HEK293 (cell line): Measurements from ENCODE around the gene NLGN4Y.
"Not testable (repeated sequence)": the region's sequence is repeated elsewhere in the genome, so short reads cannot be mapped to it uniquely, and the experiment has no call there.

ENCODE experiments used
- CTCF ChIA-PET: fragments of 350-600 bp; formaldehyde crosslinking; extraction: SDS; loops from one replicate; lab custom pipeline; 2021; ENCODE audit warnings: antibody characterized with exemption; lab: Yijun Ruan, JAX
- POLR2A ChIA-PET: fragments of 300-600 bp; formaldehyde crosslinking; extraction: SDS; loops from one replicate; lab custom pipeline; 2020; ENCODE audit warnings: antibody characterized with exemption, inconsistent platforms; lab: Yijun Ruan, JAX
- H3K27ac ChIP-seq: fragments of 200-500 bp; sonication (Bioruptor generic); 2 replicates; pipeline ENCODE4 v1.5.1; 2014; ENCODE audit warnings: low read depth, low read length, control low read depth, inconsistent platforms; ENCODE audit errors: extremely low read depth
- H3K36me3 ChIP-seq, 2 experiments: fragments of 200-500 bp in 1 of 2; sonication (Bioruptor generic) in 1 of 2; 1 replicate in 1 of 2; 2 replicates in 1 of 2; pipeline ENCODE4 v1.5.1; 2014 to 2017; ENCODE audit warnings: inconsistent platforms in 2 of 2, low read length in 2 of 2; ENCODE audit not compliant: control insufficient read depth in 2 of 2, insufficient read depth in 1 of 2
- H3K4me1 ChIP-seq: fragments of 200-500 bp; sonication (Bioruptor generic); 2 replicates; pipeline ENCODE4 v1.5.1; 2014; ENCODE audit warnings: mild to moderate bottlenecking, low read length, inconsistent platforms; ENCODE audit not compliant: control insufficient read depth, insufficient read depth
- H3K4me3 ChIP-seq: 2 replicates; pipeline ENCODE4 v1.5.1; 2011; ENCODE audit warnings: low read depth, mild to moderate bottlenecking, control low read depth, low read length, moderate library complexity
- H3K9me3 ChIP-seq: fragments of 200-500 bp; sonication (Bioruptor generic); 2 replicates; pipeline ENCODE4 v1.5.1; 2014; ENCODE audit warnings: low read depth, low read length, inconsistent platforms; ENCODE audit not compliant: control insufficient read depth, insufficient read depth
- HIC1 ChIP-seq: fragments of 450-650 bp; formaldehyde crosslinking; IDR thresholded peaks from 2 replicates; pipeline ENCODE4 v1.5.1; 2016; ENCODE audit warnings: missing biosample characterization, missing genetic modification characterization
- HOXD13 ChIP-seq: sonication (generic); formaldehyde crosslinking; IDR thresholded peaks from 2 replicates; pipeline ENCODE4 v1.8.0; 2022; ENCODE audit warnings: missing genetic modification reagents, borderline replicate concordance
- KLF7 ChIP-seq: fragments of 450-650 bp; formaldehyde crosslinking; IDR thresholded peaks from 2 replicates; pipeline ENCODE4 v1.5.1; 2016; ENCODE audit warnings: missing biosample characterization, missing genetic modification characterization, borderline replicate concordance
- MZF1 ChIP-seq: fragments of 450-650 bp; formaldehyde crosslinking; IDR thresholded peaks from 2 replicates; pipeline ENCODE4 v1.5.1; 2017; ENCODE audit warnings: missing biosample characterization, missing genetic modification characterization, borderline replicate concordance
- RBAK ChIP-seq: fragments of 450-650 bp; formaldehyde crosslinking; IDR thresholded peaks from 2 replicates; pipeline ENCODE4 v1.5.1; 2016; ENCODE audit warnings: missing biosample characterization, missing genetic modification characterization
- ZBTB11 ChIP-seq: fragments of 450-650 bp; formaldehyde crosslinking; conservative IDR thresholded peaks from 2 replicates; pipeline ENCODE4 v1.5.1; 2016; ENCODE audit warnings: low read depth, missing biosample characterization, missing genetic modification characterization
- ZFHX2 ChIP-seq: fragments of 450-650 bp; formaldehyde crosslinking; conservative IDR thresholded peaks from 2 replicates; pipeline ENCODE4 v1.5.1; 2016; ENCODE audit warnings: missing biosample characterization, missing genetic modification characterization
- ZNF121 ChIP-seq: fragments of 450-650 bp; formaldehyde crosslinking; IDR thresholded peaks from 2 replicates; pipeline ENCODE4 v1.5.1; 2016; ENCODE audit warnings: missing biosample characterization, missing genetic modification characterization
- ZNF175 ChIP-seq: fragments of 450-650 bp; formaldehyde crosslinking; IDR thresholded peaks from 2 replicates; pipeline ENCODE4 v1.5.1; 2016; ENCODE audit warnings: missing biosample characterization, missing genetic modification characterization
- ZNF350 ChIP-seq: fragments of 450-650 bp; formaldehyde crosslinking; IDR thresholded peaks from 2 replicates; pipeline ENCODE4 v1.5.0; 2017; ENCODE audit warnings: missing biosample characterization, mild to moderate bottlenecking, missing genetic modification characterization
- ZNF426 ChIP-seq: fragments of 450-650 bp; formaldehyde crosslinking; IDR thresholded peaks from 2 replicates; pipeline ENCODE4 v1.5.1; 2017; ENCODE audit warnings: missing biosample characterization, missing genetic modification characterization, mild to moderate bottlenecking, inconsistent platforms, moderate library complexity
- ZNF449 ChIP-seq: fragments of 450-650 bp; formaldehyde crosslinking; IDR thresholded peaks from 2 replicates; pipeline ENCODE4 v1.5.1; 2017; ENCODE audit warnings: missing biosample characterization, mild to moderate bottlenecking, missing genetic modification characterization, moderate library complexity
- ZNF561 ChIP-seq: fragments of 450-650 bp; IDR thresholded peaks from 2 replicates; pipeline ENCODE4 v1.5.1; 2018; ENCODE audit warnings: missing biosample characterization, missing genetic modification characterization, borderline replicate concordance
- ZNF629 ChIP-seq: fragments of 450-650 bp; formaldehyde crosslinking; IDR thresholded peaks from 2 replicates; pipeline ENCODE4 v1.5.1; 2017; ENCODE audit warnings: missing biosample characterization, missing genetic modification characterization
- ZNF843 ChIP-seq: fragments of 450-650 bp; formaldehyde crosslinking; IDR thresholded peaks from 2 replicates; pipeline ENCODE4 v1.5.1; 2016; ENCODE audit warnings: missing biosample characterization, missing genetic modification characterization
- TF ChIP-seq, protein P1 (sequence below): fragments of 450-650 bp; formaldehyde crosslinking; IDR thresholded peaks from 2 replicates; pipeline ENCODE4 v1.5.1; 2017; ENCODE audit warnings: missing biosample characterization, missing genetic modification characterization
- TF ChIP-seq, protein P2 (sequence below): fragments of 450-650 bp; formaldehyde crosslinking; IDR thresholded peaks from 2 replicates; pipeline ENCODE4 v1.5.1; 2016; ENCODE audit warnings: missing biosample characterization, missing genetic modification characterization

The NLGN4Y gene

DNA sequence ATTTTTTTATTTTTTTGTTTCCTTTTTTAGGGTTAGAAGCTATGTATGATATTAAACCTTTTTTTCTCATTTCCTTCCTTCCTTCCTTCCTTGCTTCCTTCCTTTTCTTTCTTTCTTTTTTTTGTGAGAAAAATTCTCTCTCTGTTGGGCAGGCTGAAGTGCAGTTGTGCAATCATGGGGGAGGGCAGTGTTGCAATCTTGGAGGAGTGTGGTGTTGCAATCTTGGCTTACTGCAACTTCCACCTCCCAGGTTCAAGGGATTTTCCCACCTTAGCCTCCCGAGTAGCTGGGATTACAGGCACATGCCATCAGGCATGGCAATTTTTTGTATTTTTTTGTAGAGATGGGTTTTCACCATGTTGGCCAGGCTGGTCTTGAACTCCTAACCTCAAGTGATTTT, 326.4 kb downstream of the NLGN4Y start:
- no peaks in the 10 kb centered on the region for H3K9me3 ChIP-seq
- no peaks in the 10 kb centered on the region for H3K4me1 ChIP-seq
- H3K27ac ChIP-seq = no peak overlapping the region
- ChIA-PET POLR2A (no interaction called here), CTCF (no interaction called here)
- H3K4me3 ChIP-seq = no peak overlapping the region
- TF ChIP-seq ZNF175 (tag by site-specific recombination) (no peak), MZF1 (tag by site-specific recombination) (no peak), ZNF561 (no peak), ZNF843 (tag by site-specific recombination) (no peak)
- H3K36me3 ChIP-seq = no peaks in the 10 kb centered on the region

DNA sequence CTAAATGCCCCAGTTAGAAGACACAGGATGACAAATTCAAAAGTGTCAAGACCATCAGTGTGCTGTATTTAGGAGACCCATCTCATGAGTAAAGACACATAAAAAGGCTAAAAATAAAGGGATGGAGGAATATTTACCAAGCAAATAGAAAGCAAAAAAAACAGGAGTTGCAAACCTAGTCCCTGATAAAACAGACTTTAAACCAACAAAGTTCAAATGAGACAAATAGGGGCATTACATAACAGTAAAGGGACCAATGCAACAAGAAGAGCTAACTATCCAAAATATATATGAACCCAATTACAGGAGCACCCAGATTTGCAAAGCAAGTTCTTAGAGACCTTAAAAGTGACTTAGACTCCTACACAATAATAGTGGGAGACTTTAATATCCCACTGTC, 336.1 kb downstream of the NLGN4Y start:
- Histone ChIP-seq H3K9me3 (no peaks in the 10 kb centered on the region), H3K36me3 (no peaks in the 10 kb centered on the region), H3K27ac (no peak overlapping the region), H3K4me1 (no peaks in the 10 kb centered on the region), H3K4me3 (no peak overlapping the region)
- POLR2A ChIA-PET = no interaction called here
- TF ChIP-seq, protein P1, sequence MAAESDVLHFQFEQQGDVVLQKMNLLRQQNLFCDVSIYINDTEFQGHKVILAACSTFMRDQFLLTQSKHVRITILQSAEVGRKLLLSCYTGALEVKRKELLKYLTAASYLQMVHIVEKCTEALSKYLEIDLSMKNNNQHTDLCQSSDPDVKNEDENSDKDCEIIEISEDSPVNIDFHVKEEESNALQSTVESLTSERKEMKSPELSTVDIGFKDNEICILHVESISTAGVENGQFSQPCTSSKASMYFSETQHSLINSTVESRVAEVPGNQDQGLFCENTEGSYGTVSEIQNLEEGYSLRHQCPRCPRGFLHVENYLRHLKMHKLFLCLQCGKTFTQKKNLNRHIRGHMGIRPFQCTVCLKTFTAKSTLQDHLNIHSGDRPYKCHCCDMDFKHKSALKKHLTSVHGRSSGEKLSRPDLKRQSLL (tag by site-specific recombination) = no peak
- TF ChIP-seq ZNF350 (tag by site-specific recombination) (no peak), ZNF121 (no peak), RBAK (tag by site-specific recombination) (no peak), HOXD13 (CRISPR knock-in tag) (no peak), ZNF629 (tag by site-specific recombination) (no peak), KLF7 (no peak), ZNF449 (tag by site-specific recombination) (no peak)
- TF ChIP-seq, protein P2, sequence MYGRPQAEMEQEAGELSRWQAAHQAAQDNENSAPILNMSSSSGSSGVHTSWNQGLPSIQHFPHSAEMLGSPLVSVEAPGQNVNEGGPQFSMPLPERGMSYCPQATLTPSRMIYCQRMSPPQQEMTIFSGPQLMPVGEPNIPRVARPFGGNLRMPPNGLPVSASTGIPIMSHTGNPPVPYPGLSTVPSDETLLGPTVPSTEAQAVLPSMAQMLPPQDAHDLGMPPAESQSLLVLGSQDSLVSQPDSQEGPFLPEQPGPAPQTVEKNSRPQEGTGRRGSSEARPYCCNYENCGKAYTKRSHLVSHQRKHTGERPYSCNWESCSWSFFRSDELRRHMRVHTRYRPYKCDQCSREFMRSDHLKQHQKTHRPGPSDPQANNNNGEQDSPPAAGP (tag by site-specific recombination) = no peak
- CTCF ChIA-PET = no interaction called here

- H3K36me3 ChIP-seq, H3K9me3 ChIP-seq, H3K27ac ChIP-seq, POLR2A ChIA-PET, CTCF ChIA-PET, H3K4me3 ChIP-seq, H3K4me1 ChIP-seq: not testable (repeated sequence)
Measured at GRCh38 chrY:14861033-14861432, 336.7 kb downstream of the NLGN4Y start.

DNA sequence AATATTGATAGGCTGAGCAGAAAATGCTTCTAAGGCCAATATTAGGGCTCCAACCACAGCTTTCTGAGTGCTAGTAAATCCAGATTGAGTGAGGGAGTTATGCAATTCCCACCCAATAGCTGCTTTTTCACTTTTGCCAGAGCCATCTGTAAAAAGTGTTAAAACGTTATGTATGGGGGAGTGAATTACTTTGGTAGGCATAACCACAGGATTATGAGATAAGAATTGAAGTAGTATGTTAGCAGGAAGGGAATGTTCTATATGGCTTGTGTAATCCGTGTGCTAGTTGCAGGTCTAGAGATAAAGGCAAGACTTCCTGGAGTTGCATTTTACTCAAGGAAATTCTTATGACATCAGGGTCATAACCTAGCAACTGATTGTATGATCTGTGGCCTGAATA, 347.6 kb downstream of the NLGN4Y start:
- Histone ChIP-seq H3K36me3 (no peaks in the 10 kb centered on the region), H3K4me3 (no peak overlapping the region), H3K9me3 (no peaks in the 10 kb centered on the region), H3K4me1 (no peaks in the 10 kb centered on the region), H3K27ac (no peak overlapping the region)
- POLR2A ChIA-PET = no interaction called here
- CTCF ChIA-PET = no interaction called here
- TF ChIP-seq ZNF426 = no peak
- TF ChIP-seq ZFHX2 (tag by site-specific recombination) = no peak
- TF ChIP-seq HIC1 (tag by site-specific recombination) = no peak
- TF ChIP-seq ZBTB11 = no peak
